Suprapubic skin (tissue), 4 donors: ENCODE results near the gene BCKDK.
A peak's percentile ranks its signal among the peaks of the same experiment; 100 is the strongest.

Source experiments
- CTCF ChIP-seq, 2 donors: fragments of 200-600 bp in 1 of 2; fragments of 450-650 bp in 1 of 2; sonication (generic) in 1 of 2; IDR thresholded peaks; one replicate each; pipeline ENCODE4 v1.5.1; 2016 to 2019; ENCODE audit warnings: antibody characterized with exemption in 2 of 2, mild to moderate bottlenecking in 1 of 2, moderate library complexity in 1 of 2
- EP300 ChIP-seq: sonication (generic); formaldehyde crosslinking; IDR thresholded peaks from one replicate; pipeline ENCODE4 v1.6.1; 2017; ENCODE audit warnings: antibody characterized with exemption
- POLR2A ChIP-seq, 2 donors: fragments of 450-650 bp; IDR thresholded peaks; one replicate each; pipeline ENCODE4 v1.6.1; 2017; ENCODE audit warnings: antibody characterized with exemption in 2 of 2, mild to moderate bottlenecking in 2 of 2, moderate library complexity in 2 of 2
- POLR2AphosphoS5 ChIP-seq, 3 donors: sonication (generic); formaldehyde crosslinking; IDR thresholded peaks; one replicate each; pipeline ENCODE4 v1.6.1; 2017; ENCODE audit warnings: antibody characterized with exemption in 3 of 3

- TF ChIP-seq CTCF (IDR thresholded peaks at IDR 0.05) (no peak), POLR2A (IDR thresholded peaks at IDR 0.05) (peak in 1 of 2 donors; percentile 25), POLR2AphosphoS5 (IDR thresholded peaks at IDR 0.05) (peak in 2 of 3 donors; percentile 57 to 65), EP300 (no peak)
These were observed 13.6 kb upstream of the BCKDK start, which contains the start of gene VKORC1 for GRCh38 chr16:31094424-31095120.
